ENCODE data around the gene PSMA8. TPM values are rescaled to one million over a fixed set of nuclear protein-coding genes. Genes with fewer than 3 reads are reported as not detected.

The PSMA8 gene
- total RNA-seq: 0.44 and 0.49 TPM in 2 replicates

- Mint-ChIP-seq H3K36me3 (ENCODE audit: low read depth) (no peaks in the 10 kb centered on the region), H3K27me3 (ENCODE audit: insufficient read depth) (peaks cover 3% of the 10 kb centered on the region), H3K9me3 (no peaks in the 10 kb centered on the region), H3K4me1 (ENCODE audit: low read depth) (no peaks in the 10 kb centered on the region), H3K4me3 (peak within 1 kb of the TSS; percentile 79), H3K27ac (peak within 1 kb of the TSS; percentile 59)
- intact Hi-C loops (cut with micrococcal nuclease): no loop called here
- peak; percentile 34 for DNase-seq (ENCODE audit: low spot score)
Measured at GRCh38 chr18:26133652-26134051, at the start of gene PSMA8. PSMA8 (plus strand) TSS chr18:26133869; CDS start chr18:26133966, 97 bp downstream.

GRCh38 chr18:26085056-26085455 lies 48.6 kb upstream of the PSMA8 start:
- Mint-ChIP-seq H3K36me3 (ENCODE audit: low read depth) (peaks cover 35% of the 10 kb centered on the region), H3K27me3 (ENCODE audit: insufficient read depth) (no peaks in the 10 kb centered on the region), H3K4me3 (no peak overlapping the region), H3K4me1 (ENCODE audit: low read depth) (peaks cover 47% of the 10 kb centered on the region), H3K9me3 (no peaks in the 10 kb centered on the region), H3K27ac (no peak overlapping the region)
- intact Hi-C loops (cut with micrococcal nuclease): no loop called here
- DNase-seq (ENCODE audit: low spot score): no peak

GRCh38 chr18:26086959-26087358 lies 46.7 kb upstream of the PSMA8 start:
- Mint-ChIP-seq H3K27ac (no peak overlapping the region), H3K36me3 (ENCODE audit: low read depth) (peaks cover 28% of the 10 kb centered on the region), H3K4me3 (no peak overlapping the region), H3K4me1 (ENCODE audit: low read depth) (peaks cover 47% of the 10 kb centered on the region), H3K9me3 (no peaks in the 10 kb centered on the region), H3K27me3 (ENCODE audit: insufficient read depth) (no peaks in the 10 kb centered on the region)
- intact Hi-C loops (cut with micrococcal nuclease): no loop called here
- no peak for DNase-seq (ENCODE audit: low spot score)

GRCh38 chr18:26088487-26088886 lies 45.2 kb upstream of the PSMA8 start:
- Mint-ChIP-seq H3K4me1 (ENCODE audit: low read depth) (peaks cover 42% of the 10 kb centered on the region), H3K4me3 (peak overlapping the region; percentile 95), H3K9me3 (no peaks in the 10 kb centered on the region), H3K36me3 (ENCODE audit: low read depth) (peaks cover 22% of the 10 kb centered on the region), H3K27me3 (ENCODE audit: insufficient read depth) (no peaks in the 10 kb centered on the region), H3K27ac (no peak overlapping the region)
- intact Hi-C loops (cut with micrococcal nuclease): loop anchor here (2.0 kb wide), 1 partner anchor 42 kb away; no protein-coding TSS in a partner anchor
- DNase-seq (ENCODE audit: low spot score): no peak

GRCh38 chr18:26089293-26090129 lies 44.2 kb upstream of the PSMA8 start:
- peaks cover 17% of the 10 kb centered on the region for H3K36me3 Mint-ChIP-seq (ENCODE audit: low read depth)
- H3K4me1 Mint-ChIP-seq (ENCODE audit: low read depth): peaks cover 36% of the 10 kb centered on the region
- H3K9me3 Mint-ChIP-seq: no peaks in the 10 kb centered on the region
- H3K27me3 Mint-ChIP-seq (ENCODE audit: insufficient read depth): no peaks in the 10 kb centered on the region
- peak overlapping the region; percentile 95 for H3K4me3 Mint-ChIP-seq
- no peak for DNase-seq (ENCODE audit: low spot score)
- intact Hi-C loops (cut with micrococcal nuclease): loop anchor here (1.0 to 10.0 kb wide), 7 partner anchors 41 to 459 kb away; partner anchors contain the start of genes KCTD1 and TAF4B
- H3K27ac Mint-ChIP-seq: peak overlapping the region; percentile 68

- intact Hi-C loops (cut with micrococcal nuclease): loop anchor here (1.0 to 10.0 kb wide), 6 partner anchors 64 to 458 kb away; partner anchors contain the start of genes KCTD1 and TAF4B
- Mint-ChIP-seq H3K27me3 (ENCODE audit: insufficient read depth) (no peaks in the 10 kb centered on the region), H3K4me3 (peak within 1 kb of the TSS; percentile 95), H3K9me3 (no peaks in the 10 kb centered on the region), H3K36me3 (ENCODE audit: low read depth) (peaks cover 14% of the 10 kb centered on the region), H3K4me1 (ENCODE audit: low read depth) (peaks cover 33% of the 10 kb centered on the region), H3K27ac (peak within 1 kb of the TSS; percentile 95)
- DNase-seq (ENCODE audit: low spot score): peak; percentile 89
Measured at GRCh38 chr18:26090130-26091046, 43.3 kb upstream of the PSMA8 start, which contains the start of gene SS18. SS18 (minus strand) TSS chr18:26090613; CDS start chr18:26090569, 44 bp downstream.

GRCh38 chr18:26091047-26091630 lies 42.5 kb upstream of the PSMA8 start:
- no peak for DNase-seq (ENCODE audit: low spot score)
- H3K27me3 Mint-ChIP-seq (ENCODE audit: insufficient read depth): no peaks in the 10 kb centered on the region
- intact Hi-C loops (cut with micrococcal nuclease): loop anchor here (2.0 to 10.0 kb wide), 3 partner anchors 64 to 458 kb away; partner anchors contain the start of gene KCTD1

GRCh38 chr18:26096852-26097251 lies 36.8 kb upstream of the PSMA8 start:
- Mint-ChIP-seq H3K4me1 (ENCODE audit: low read depth) (peaks cover 4% of the 10 kb centered on the region), H3K27ac (no peak overlapping the region), H3K9me3 (peaks cover 10% of the 10 kb centered on the region), H3K27me3 (ENCODE audit: insufficient read depth) (peaks cover 9% of the 10 kb centered on the region), H3K36me3 (ENCODE audit: low read depth) (no peaks in the 10 kb centered on the region), H3K4me3 (no peak overlapping the region)
- intact Hi-C loops (cut with micrococcal nuclease): loop anchor here (10.0 kb wide), 1 partner anchor 58 kb away; no protein-coding TSS in a partner anchor
- DNase-seq (ENCODE audit: low spot score): no peak

More at GRCh38 chr18:26091047-26091630, 42.5 kb upstream of the PSMA8 start:
- H3K9me3 Mint-ChIP-seq: no peaks in the 10 kb centered on the region
- H3K4me3 Mint-ChIP-seq: peak overlapping the region; percentile 95
- peaks cover 33% of the 10 kb centered on the region for H3K4me1 Mint-ChIP-seq (ENCODE audit: low read depth)
- peaks cover 14% of the 10 kb centered on the region for H3K36me3 Mint-ChIP-seq (ENCODE audit: low read depth)
- H3K27ac Mint-ChIP-seq: peak overlapping the region; percentile 95

GRCh38 chr18:26097563-26097962 lies 36.1 kb upstream of the PSMA8 start:
- DNase-seq (ENCODE audit: low spot score): no peak
- peaks cover 9% of the 10 kb centered on the region for H3K27me3 Mint-ChIP-seq (ENCODE audit: insufficient read depth)
- H3K9me3 Mint-ChIP-seq: peaks cover 10% of the 10 kb centered on the region
- H3K36me3 Mint-ChIP-seq (ENCODE audit: low read depth): no peaks in the 10 kb centered on the region
- intact Hi-C loops (cut with micrococcal nuclease): loop anchor here (10.0 kb wide), 1 partner anchor 57 kb away; no protein-coding TSS in a partner anchor
- H3K4me3 Mint-ChIP-seq: no peak overlapping the region
- H3K27ac Mint-ChIP-seq: no peak overlapping the region
- H3K4me1 Mint-ChIP-seq (ENCODE audit: low read depth): peaks cover 4% of the 10 kb centered on the region

GRCh38 chr18:26103579-26103978 lies 30.1 kb upstream of the PSMA8 start:
- DNase-seq (ENCODE audit: low spot score): peak; percentile 12
- no peaks in the 10 kb centered on the region for H3K36me3 Mint-ChIP-seq (ENCODE audit: low read depth)
- H3K27ac Mint-ChIP-seq: no peak overlapping the region
- no peak overlapping the region for H3K4me3 Mint-ChIP-seq
- H3K9me3 Mint-ChIP-seq: no peaks in the 10 kb centered on the region
- H3K27me3 Mint-ChIP-seq (ENCODE audit: insufficient read depth): peaks cover 9% of the 10 kb centered on the region
- H3K4me1 Mint-ChIP-seq (ENCODE audit: low read depth): peaks cover 4% of the 10 kb centered on the region
- intact Hi-C loops (cut with micrococcal nuclease): no loop called here

- Mint-ChIP-seq H3K27ac (no peak overlapping the region), H3K36me3 (ENCODE audit: low read depth) (no peaks in the 10 kb centered on the region), H3K9me3 (no peaks in the 10 kb centered on the region), H3K4me1 (ENCODE audit: low read depth) (peaks cover 4% of the 10 kb centered on the region), H3K27me3 (ENCODE audit: insufficient read depth) (peaks cover 8% of the 10 kb centered on the region), H3K4me3 (no peak overlapping the region)
- no peak for DNase-seq (ENCODE audit: low spot score)
- intact Hi-C loops (cut with micrococcal nuclease): no loop called here
Measured at GRCh38 chr18:26104035-26104434, 29.6 kb upstream of the PSMA8 start.

GRCh38 chr18:26119246-26119645 lies 14.4 kb upstream of the PSMA8 start:
- no peaks in the 10 kb centered on the region for H3K4me1 Mint-ChIP-seq (ENCODE audit: low read depth)
- H3K27ac Mint-ChIP-seq: no peak overlapping the region
- H3K9me3 Mint-ChIP-seq: peaks cover 15% of the 10 kb centered on the region
- H3K36me3 Mint-ChIP-seq (ENCODE audit: low read depth): no peaks in the 10 kb centered on the region
- no peak for DNase-seq (ENCODE audit: low spot score)
- peaks cover 2% of the 10 kb centered on the region for H3K27me3 Mint-ChIP-seq (ENCODE audit: insufficient read depth)
- H3K4me3 Mint-ChIP-seq: no peak overlapping the region
- intact Hi-C loops (cut with micrococcal nuclease): no loop called here
